HG02610 (cell line): ENCODE results near the gene UBE3C.

Experiments
- ATAC-seq: cut with Tn5 transposase; IDR thresholded peaks from one replicate; pipeline ENCODE4 v1.9.1; 2021; ENCODE audit warnings: mild to moderate bottlenecking, moderate library complexity; ENCODE audit not compliant: unreplicated experiment

Gene UBE3C

GRCh38 chr7:157318015-157318706 is 179.4 kb downstream of the UBE3C start:
- peak; percentile 84 for ATAC-seq
